Kasumi-1 (cell line): ENCODE data around the gene SLK.

Experiments used
- DNase-seq, 2 experiments: peaks; one replicate each; lab custom pipeline; 2025; lab: John Stamatoyannopoulos, UW

SLK gene

GRCh38 chr10:103990121-103990520 is 23.2 kb downstream of the SLK start:
- DNase-seq = no peak

- DNase-seq = no peak
Measured at GRCh38 chr10:103990531-103990930, 23.6 kb downstream of the SLK start.

- DNase-seq = no peak
Measured at GRCh38 chr10:103991393-103992128, 24.6 kb downstream of the SLK start.

- DNase-seq = no peak
Measured at GRCh38 chr10:103995134-103995533, 28.2 kb downstream of the SLK start.

- no peak for DNase-seq
Measured at GRCh38 chr10:103998805-103999204, 31.9 kb downstream of the SLK start.

- DNase-seq = no peak
Measured at GRCh38 chr10:104002911-104003310, 36.0 kb downstream of the SLK start.

GRCh38 chr10:104005172-104005863 is 38.4 kb downstream of the SLK start:
- no peak for DNase-seq

- no peak for DNase-seq
Measured at GRCh38 chr10:104011904-104012303, 45.0 kb downstream of the SLK start.

- no peak for DNase-seq
Measured at GRCh38 chr10:104013489-104013888, 46.5 kb downstream of the SLK start.

- DNase-seq = no peak
Measured at GRCh38 chr10:104014176-104014575, 47.2 kb downstream of the SLK start.

- DNase-seq = no peak
Measured at GRCh38 chr10:104016661-104017060, 49.7 kb downstream of the SLK start.

- DNase-seq = no peak
Measured at GRCh38 chr10:104018471-104018870, 51.5 kb downstream of the SLK start.

- DNase-seq = no peak
Measured at GRCh38 chr10:104020020-104020419, 53.1 kb downstream of the SLK start.

GRCh38 chr10:104021246-104021645 is 54.3 kb downstream of the SLK start:
- no peak for DNase-seq

GRCh38 chr10:104022026-104022425 is 55.1 kb downstream of the SLK start:
- no peak for DNase-seq

- DNase-seq = no peak
Measured at GRCh38 chr10:104025524-104025923, 58.6 kb downstream of the SLK start.

GRCh38 chr10:104026762-104027161 is 59.8 kb downstream of the SLK start:
- no peak for DNase-seq

GRCh38 chr10:104028146-104028545 is 61.2 kb downstream of the SLK start:
- peak; percentile 30 to 73 for DNase-seq

- DNase-seq = no peak
Measured at GRCh38 chr10:104028823-104029520, 62.0 kb downstream of the SLK start.

- DNase-seq = no peak
Measured at GRCh38 chr10:104029521-104029860, 62.6 kb downstream of the SLK start.

GRCh38 chr10:104031631-104032030 is 64.7 kb downstream of the SLK start:
- no peak for DNase-seq

- DNase-seq = no peak
Measured at GRCh38 chr10:104032144-104032775, 65.3 kb downstream of the SLK start.
